Ishikawa (cell line): ENCODE measurements around the gene THADA.

Source experiments
- CREB1 ChIP-seq: IDR thresholded peaks from 2 replicates; pipeline ENCODE4 v1.6.1; 2012; ENCODE audit warnings: low read depth
- EGR1 ChIP-seq: IDR thresholded peaks from 2 replicates; pipeline ENCODE4 v1.6.1; 2012
- EP300 ChIP-seq: IDR thresholded peaks from 2 replicates; pipeline ENCODE4 v1.6.1; 2012; ENCODE audit warnings: borderline replicate concordance
- RAD21 ChIP-seq: IDR thresholded peaks from 2 replicates; pipeline ENCODE4 v1.6.1; 2012; ENCODE audit warnings: low read depth
- TAF1 ChIP-seq: IDR thresholded peaks from 2 replicates; pipeline ENCODE4 v1.6.1; 2012; ENCODE audit warnings: low read depth, mild to moderate bottlenecking
- TF ChIP-seq, protein P1 (sequence below): IDR thresholded peaks from 2 replicates; pipeline ENCODE4 v1.6.1; 2012

DNA sequence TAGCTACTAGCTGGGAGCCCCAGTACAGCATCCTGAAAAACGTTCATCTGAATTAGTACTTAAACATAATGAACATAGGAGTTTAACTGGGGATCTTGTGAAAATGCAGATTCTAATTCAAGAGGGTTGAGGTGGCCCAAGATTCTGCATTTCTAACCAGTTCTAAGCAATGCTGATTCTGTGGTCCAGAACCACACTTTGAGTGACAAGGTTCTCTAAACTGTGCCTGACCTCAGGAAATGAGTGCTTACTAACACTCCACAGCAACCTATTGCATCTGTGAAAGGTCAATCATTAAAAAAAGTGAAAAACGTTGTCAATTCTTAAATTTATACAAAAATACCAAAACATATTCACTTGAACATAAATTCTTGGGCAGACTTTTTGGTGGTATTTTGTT lies 212.3 kb downstream of the THADA start:
- TF ChIP-seq RAD21 (no peak), EP300 (no peak), TAF1 (no peak), EGR1 (no peak), CREB1 (no peak)
- TF ChIP-seq, protein P1, sequence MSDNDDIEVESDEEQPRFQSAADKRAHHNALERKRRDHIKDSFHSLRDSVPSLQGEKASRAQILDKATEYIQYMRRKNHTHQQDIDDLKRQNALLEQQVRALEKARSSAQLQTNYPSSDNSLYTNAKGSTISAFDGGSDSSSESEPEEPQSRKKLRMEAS, result no peak
